GM10248 (cell line): Measurements from ENCODE around the gene CDKN2C.

Experiments
- CTCF ChIA-PET: fragments of 300-600 bp; sonication (Branson Sonifier 250); formaldehyde crosslinking; extraction: SDS; loops from one replicate; lab custom pipeline; 2021; ENCODE audit warnings: antibody characterized with exemption; lab: Yijun Ruan, JAX
- POLR2A ChIA-PET: fragments of 350-650 bp; sonication (Branson Sonifier 250); formaldehyde crosslinking; extraction: SDS; loops from one replicate; lab custom pipeline; 2020; ENCODE audit warnings: antibody characterized with exemption; lab: Yijun Ruan, JAX
- DNase-seq: peaks from one replicate; pipeline ENCODE4 v3.0.0; 2012; ENCODE audit errors: extremely low spot score
- CTCF ChIP-seq: IDR thresholded peaks from 2 replicates; pipeline ENCODE4 v1.5.1; 2012; ENCODE audit warnings: mild to moderate bottlenecking, low read depth; ENCODE audit errors: extremely low read depth, missing control alignments, control extremely low read depth

Gene CDKN2C

GRCh38 chr1:51009381-51009780 is 39.3 kb downstream of the CDKN2C start:
- TF ChIP-seq CTCF = no peak
- CTCF ChIA-PET = no interaction called here
- DNase-seq = no peak
- POLR2A ChIA-PET = no interaction called here

- TF ChIP-seq CTCF = no peak
- DNase-seq = no peak
- CTCF ChIA-PET = no interaction called here
- POLR2A ChIA-PET = no interaction called here
Measured at GRCh38 chr1:51014878-51015277, 44.8 kb downstream of the CDKN2C start.

- no peak for TF ChIP-seq CTCF
- ChIA-PET POLR2A (no interaction called here), CTCF (no interaction called here)
- DNase-seq = no peak
Measured at GRCh38 chr1:51019811-51020210, 49.8 kb downstream of the CDKN2C start.
